Measurements from ENCODE around the gene C10orf62. TPM values are rescaled to one million over a fixed set of nuclear protein-coding genes. Genes with fewer than 3 reads are reported as not detected.

C10orf62 gene
- total RNA-seq, 1 donor from 2014 or later, result not detected

- Mint-ChIP-seq H3K4me3 (no peak overlapping the region), H3K27ac (ENCODE audit: unreplicated experiment) (no peak overlapping the region), H3K4me1 (peaks cover 8% of the 10 kb centered on the region), H3K27me3 (ENCODE audit: low read depth) (no peaks in the 10 kb centered on the region), H3K9me3 (no peaks in the 10 kb centered on the region), H3K36me3 (ENCODE audit: low read depth) (no peaks in the 10 kb centered on the region)
- TF ChIP-seq, protein P1, sequence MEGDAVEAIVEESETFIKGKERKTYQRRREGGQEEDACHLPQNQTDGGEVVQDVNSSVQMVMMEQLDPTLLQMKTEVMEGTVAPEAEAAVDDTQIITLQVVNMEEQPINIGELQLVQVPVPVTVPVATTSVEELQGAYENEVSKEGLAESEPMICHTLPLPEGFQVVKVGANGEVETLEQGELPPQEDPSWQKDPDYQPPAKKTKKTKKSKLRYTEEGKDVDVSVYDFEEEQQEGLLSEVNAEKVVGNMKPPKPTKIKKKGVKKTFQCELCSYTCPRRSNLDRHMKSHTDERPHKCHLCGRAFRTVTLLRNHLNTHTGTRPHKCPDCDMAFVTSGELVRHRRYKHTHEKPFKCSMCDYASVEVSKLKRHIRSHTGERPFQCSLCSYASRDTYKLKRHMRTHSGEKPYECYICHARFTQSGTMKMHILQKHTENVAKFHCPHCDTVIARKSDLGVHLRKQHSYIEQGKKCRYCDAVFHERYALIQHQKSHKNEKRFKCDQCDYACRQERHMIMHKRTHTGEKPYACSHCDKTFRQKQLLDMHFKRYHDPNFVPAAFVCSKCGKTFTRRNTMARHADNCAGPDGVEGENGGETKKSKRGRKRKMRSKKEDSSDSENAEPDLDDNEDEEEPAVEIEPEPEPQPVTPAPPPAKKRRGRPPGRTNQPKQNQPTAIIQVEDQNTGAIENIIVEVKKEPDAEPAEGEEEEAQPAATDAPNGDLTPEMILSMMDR (conservative IDR thresholded peaks at IDR 0.05), result no peak
- no peak for DNase-seq (ENCODE audit: low read depth, low spot score)
Measured at GRCh38 chr10:97563337-97563736, 26.2 kb upstream of the C10orf62 start.

DNA sequence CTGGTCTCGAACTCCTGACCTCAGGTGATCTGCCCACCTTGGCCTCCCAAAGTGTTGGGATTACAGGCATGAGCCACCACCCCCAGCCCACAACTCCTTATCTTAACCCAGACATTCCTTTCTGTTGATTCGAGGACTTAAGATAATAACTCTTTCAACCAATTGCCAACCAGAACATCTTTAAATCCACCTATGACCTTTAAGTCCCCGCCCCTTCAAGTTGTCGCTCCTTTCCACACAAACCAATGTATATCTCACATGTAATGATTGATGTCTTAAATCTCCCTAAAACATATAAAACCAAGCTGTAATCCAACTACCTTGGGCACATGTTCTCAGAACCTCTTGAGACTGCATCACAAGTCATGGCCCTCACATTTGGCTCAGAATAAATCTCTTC lies 24.7 kb upstream of the C10orf62 start:
- H3K4me1 Mint-ChIP-seq, result peaks cover 8% of the 10 kb centered on the region
- no peak overlapping the region for H3K27ac Mint-ChIP-seq (ENCODE audit: unreplicated experiment)
- no peak for DNase-seq (ENCODE audit: low read depth, low spot score)
- H3K9me3 Mint-ChIP-seq, result no peaks in the 10 kb centered on the region
- TF ChIP-seq, protein P1 (conservative IDR thresholded peaks at IDR 0.05), result no peak
- no peaks in the 10 kb centered on the region for H3K36me3 Mint-ChIP-seq (ENCODE audit: low read depth)
- no peaks in the 10 kb centered on the region for H3K27me3 Mint-ChIP-seq (ENCODE audit: low read depth)
- no peak overlapping the region for H3K4me3 Mint-ChIP-seq

- Mint-ChIP-seq H3K9me3 (no peaks in the 10 kb centered on the region), H3K36me3 (ENCODE audit: low read depth) (no peaks in the 10 kb centered on the region), H3K4me1 (peaks cover 4% of the 10 kb centered on the region), H3K27ac (ENCODE audit: unreplicated experiment) (no peak overlapping the region), H3K4me3 (no peak overlapping the region), H3K27me3 (ENCODE audit: low read depth) (no peaks in the 10 kb centered on the region)
- no peak for DNase-seq (ENCODE audit: low read depth, low spot score)
- TF ChIP-seq, protein P1 (conservative IDR thresholded peaks at IDR 0.05), result no peak
Measured at GRCh38 chr10:97566336-97566996, 23.1 kb upstream of the C10orf62 start.

- Mint-ChIP-seq H3K27me3 (ENCODE audit: low read depth) (no peaks in the 10 kb centered on the region), H3K4me3 (no peak overlapping the region), H3K27ac (ENCODE audit: unreplicated experiment) (no peak overlapping the region), H3K9me3 (no peaks in the 10 kb centered on the region), H3K4me1 (no peaks in the 10 kb centered on the region), H3K36me3 (ENCODE audit: low read depth) (no peaks in the 10 kb centered on the region)
- TF ChIP-seq, protein P1 (conservative IDR thresholded peaks at IDR 0.05), result no peak
- no peak for DNase-seq (ENCODE audit: low read depth, low spot score)
Measured at GRCh38 chr10:97567891-97568290, 21.6 kb upstream of the C10orf62 start.

DNA sequence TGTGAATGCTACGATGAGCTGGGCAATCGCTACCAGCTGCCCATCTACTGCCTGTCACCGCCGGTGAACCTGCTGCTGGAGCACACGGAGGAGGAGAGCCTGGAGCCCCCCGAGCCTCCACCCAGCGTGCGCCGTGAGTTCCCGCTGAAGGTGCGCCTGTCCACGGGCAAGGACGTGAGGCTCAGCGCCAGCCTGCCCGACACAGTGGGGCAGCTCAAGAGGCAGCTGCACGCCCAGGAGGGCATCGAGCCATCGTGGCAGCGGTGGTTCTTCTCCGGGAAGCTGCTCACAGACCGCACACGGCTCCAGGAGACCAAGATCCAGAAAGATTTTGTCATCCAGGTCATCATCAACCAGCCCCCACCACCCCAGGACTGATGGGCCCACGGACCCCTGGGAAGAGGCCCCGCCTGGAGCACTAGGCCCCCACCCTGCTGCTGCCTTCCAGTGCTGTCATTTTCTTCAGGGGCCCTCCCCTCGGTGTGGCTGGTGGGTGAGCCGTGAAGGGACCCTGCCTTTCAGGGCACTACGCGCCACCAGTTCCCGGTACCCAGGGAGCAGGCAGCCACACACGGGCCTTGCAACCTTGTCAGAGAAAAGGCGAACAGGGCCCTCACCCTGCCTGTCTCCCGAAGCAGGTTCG lies 19.3 kb upstream of the C10orf62 start:
- Mint-ChIP-seq H3K27ac (ENCODE audit: unreplicated experiment) (no peak overlapping the region), H3K27me3 (ENCODE audit: low read depth) (no peaks in the 10 kb centered on the region), H3K36me3 (ENCODE audit: low read depth) (no peaks in the 10 kb centered on the region), H3K4me1 (no peaks in the 10 kb centered on the region), H3K4me3 (no peak overlapping the region), H3K9me3 (no peaks in the 10 kb centered on the region)
- TF ChIP-seq, protein P1 (conservative IDR thresholded peaks at IDR 0.05), result no peak
- DNase-seq (ENCODE audit: low read depth, low spot score), result no peak

Data from neural crest cell (in vitro differentiated cells).